Activated B cell treated with CpG ODN at 0.5 μM for 24 hours (primary cell): ENCODE data around the gene FGGY. TPM values are rescaled to one million over a fixed set of nuclear protein-coding genes. Genes with fewer than 3 reads are reported as not detected.

Experiments
- ATAC-seq: fragments of 200-7000 bp; cut with Tn5 transposase; one replicate; pipeline ENCODE4 v1.10.0; 2021; ENCODE audit warnings: low read depth, mild to moderate bottlenecking, moderate library complexity
- CTCF ChIA-PET: fragments of 350-600 bp; sonication (Branson Sonifier 250); formaldehyde crosslinking; loops from one replicate; lab custom pipeline; 2021; ENCODE audit warnings: antibody characterized with exemption; lab: Charles Lee
- POLR2A ChIA-PET: fragments of 350-600 bp; sonication (Branson Sonifier 250); formaldehyde crosslinking; loops from one replicate; lab custom pipeline; 2021; ENCODE audit warnings: antibody characterized with exemption; lab: Charles Lee
- DNase-seq: peaks from one replicate; pipeline ENCODE4 v3.0.0; 2022
- H3K27ac Mint-ChIP-seq: one replicate; pipeline ENCODE4 v1.8.0; 2020; ENCODE audit warnings: mixed read lengths
- H3K27me3 Mint-ChIP-seq: one replicate; pipeline ENCODE4 v1.8.0; 2021; ENCODE audit warnings: mixed read lengths
- H3K36me3 Mint-ChIP-seq: one replicate; pipeline ENCODE4 v1.8.0; 2021; ENCODE audit warnings: low read depth, mixed read lengths
- H3K4me1 Mint-ChIP-seq: one replicate; pipeline ENCODE4 v1.8.0; 2021; ENCODE audit warnings: mixed read lengths
- H3K4me3 Mint-ChIP-seq: one replicate; pipeline ENCODE4 v1.8.0; 2020; ENCODE audit warnings: mild to moderate bottlenecking, mixed read lengths
- H3K9me3 Mint-ChIP-seq: one replicate; pipeline ENCODE4 v1.8.0; 2020; ENCODE audit warnings: mixed read lengths
- CTCF ChIP-seq: fragments of 200-600 bp; IDR thresholded peaks from one replicate; pipeline ENCODE4 v1.8.0; 2022; ENCODE audit warnings: antibody characterized with exemption, mild to moderate bottlenecking
- intact Hi-C: fragments of 100-400 bp; cut with micrococcal nuclease; formaldehyde crosslinking; loops from one replicate; pipeline ENCODE4 v1.15.1; 2024
- total RNA-seq: library from RNA; stranded (reverse); gene quantifications from 2 replicates; pipeline ENCODE4 v1.2.3, GENCODE V29; 2022

Gene FGGY
- total RNA-seq, 1 donor from 2014 or later: 24.0 TPM

GRCh38 chr1:59357645-59358320 is 60.9 kb downstream of the FGGY start:
- no peaks in the 10 kb centered on the region for H3K27me3 Mint-ChIP-seq
- ChIA-PET CTCF (no interaction called here), POLR2A (no interaction called here)
- H3K4me1 Mint-ChIP-seq: peaks cover 12% of the 10 kb centered on the region
- DNase-seq: no peak
- H3K27ac Mint-ChIP-seq: no peak overlapping the region
- intact Hi-C loops: no loop called here
- H3K9me3 Mint-ChIP-seq: no peaks in the 10 kb centered on the region
- ATAC-seq: no peak
- H3K36me3 Mint-ChIP-seq: peaks cover 16% of the 10 kb centered on the region
- TF ChIP-seq CTCF: no peak
- no peak overlapping the region for H3K4me3 Mint-ChIP-seq

- DNase-seq (no peak), ATAC-seq (no peak)
- intact Hi-C loops: no loop called here
- no peak overlapping the region for H3K4me3 Mint-ChIP-seq
- H3K27me3 Mint-ChIP-seq: no peaks in the 10 kb centered on the region
- H3K36me3 Mint-ChIP-seq: peaks cover 15% of the 10 kb centered on the region
- TF ChIP-seq CTCF: no peak
- CTCF ChIA-PET: no interaction called here
- no peak overlapping the region for H3K27ac Mint-ChIP-seq
- POLR2A ChIA-PET: no interaction called here
- H3K4me1 Mint-ChIP-seq: peaks cover 11% of the 10 kb centered on the region
- no peaks in the 10 kb centered on the region for H3K9me3 Mint-ChIP-seq
Observed at GRCh38 chr1:59359325-59359724, 62.4 kb downstream of the FGGY start.

- ChIA-PET POLR2A (no interaction called here), CTCF (no interaction called here)
- H3K36me3 Mint-ChIP-seq: peaks cover 13% of the 10 kb centered on the region
- H3K4me3 Mint-ChIP-seq: no peak overlapping the region
- ATAC-seq (no peak), DNase-seq (no peak)
- H3K9me3 Mint-ChIP-seq: no peaks in the 10 kb centered on the region
- intact Hi-C loops: no loop called here
- peaks cover 5% of the 10 kb centered on the region for H3K4me1 Mint-ChIP-seq
- H3K27ac Mint-ChIP-seq: no peak overlapping the region
- no peaks in the 10 kb centered on the region for H3K27me3 Mint-ChIP-seq
- no peak for TF ChIP-seq CTCF
Observed at GRCh38 chr1:59360170-59360569, 63.3 kb downstream of the FGGY start.

GRCh38 chr1:59360729-59361128 is 63.8 kb downstream of the FGGY start:
- Mint-ChIP-seq H3K27me3 (no peaks in the 10 kb centered on the region), H3K9me3 (no peaks in the 10 kb centered on the region), H3K4me3 (no peak overlapping the region), H3K4me1 (no peaks in the 10 kb centered on the region), H3K36me3 (peaks cover 13% of the 10 kb centered on the region), H3K27ac (no peak overlapping the region)
- ChIA-PET CTCF (no interaction called here), POLR2A (no interaction called here)
- intact Hi-C loops: no loop called here
- DNase-seq (no peak), ATAC-seq (no peak)
- no peak for TF ChIP-seq CTCF

- CTCF ChIA-PET: no interaction called here
- no peak for DNase-seq
- no peak for ATAC-seq
- no peak overlapping the region for H3K27ac Mint-ChIP-seq
- H3K27me3 Mint-ChIP-seq: no peaks in the 10 kb centered on the region
- intact Hi-C loops: no loop called here
- no peak for TF ChIP-seq CTCF
- peaks cover 13% of the 10 kb centered on the region for H3K36me3 Mint-ChIP-seq
- H3K9me3 Mint-ChIP-seq: no peaks in the 10 kb centered on the region
- POLR2A ChIA-PET: interaction anchor here (0.5 kb wide), 1 partner anchor 199 kb away, joined by 7 read pairs; no protein-coding TSS in a partner anchor
- no peak overlapping the region for H3K4me3 Mint-ChIP-seq
- no peaks in the 10 kb centered on the region for H3K4me1 Mint-ChIP-seq
Observed at GRCh38 chr1:59361766-59362165, 64.9 kb downstream of the FGGY start.
